NCI-H524 (cell line): ENCODE data around the gene RSBN1.

ENCODE experiments used
- DNase-seq, 2 experiments: peaks; one replicate each; lab custom pipeline; 2025; lab: John Stamatoyannopoulos, UW

Gene RSBN1

GRCh38 chr1:113812661-113813135 lies 422 bp upstream of the RSBN1 start:
- DNase-seq, result no peak

- peak; percentile 52 to 67 for DNase-seq
Observed at GRCh38 chr1:113811156-113811887, 954 bp downstream of the RSBN1 start.

- DNase-seq, result no peak
Observed at GRCh38 chr1:113809670-113810602, 2.3 kb downstream of the RSBN1 start.

GRCh38 chr1:113808450-113809195 lies 3.7 kb downstream of the RSBN1 start:
- no peak for DNase-seq

GRCh38 chr1:113805639-113806038 lies 6.6 kb downstream of the RSBN1 start:
- no peak for DNase-seq

GRCh38 chr1:113805256-113805531 lies 7.1 kb downstream of the RSBN1 start:
- no peak for DNase-seq

GRCh38 chr1:113804421-113805255 lies 7.6 kb downstream of the RSBN1 start:
- no peak for DNase-seq

GRCh38 chr1:113802367-113803007 lies 9.8 kb downstream of the RSBN1 start:
- no peak for DNase-seq

- no peak for DNase-seq
Observed at GRCh38 chr1:113800487-113800886, 11.8 kb downstream of the RSBN1 start.

GRCh38 chr1:113797472-113797871 lies 14.8 kb downstream of the RSBN1 start:
- no peak for DNase-seq

- DNase-seq, result no peak
Observed at GRCh38 chr1:113793878-113794834, 18.1 kb downstream of the RSBN1 start.

GRCh38 chr1:113792986-113793385 lies 19.3 kb downstream of the RSBN1 start:
- no peak for DNase-seq

GRCh38 chr1:113792471-113792870 lies 19.8 kb downstream of the RSBN1 start:
- DNase-seq, result no peak

- no peak for DNase-seq
Observed at GRCh38 chr1:113788802-113789201, 23.5 kb downstream of the RSBN1 start.

- no peak for DNase-seq
Observed at GRCh38 chr1:113787663-113788062, 24.6 kb downstream of the RSBN1 start.

- DNase-seq, result peak; percentile 20 to 45
Observed at GRCh38 chr1:113786069-113786468, 26.2 kb downstream of the RSBN1 start.

GRCh38 chr1:113784104-113784779 lies 28.0 kb downstream of the RSBN1 start:
- DNase-seq, result no peak

GRCh38 chr1:113783254-113784103 lies 28.8 kb downstream of the RSBN1 start:
- DNase-seq, result no peak
